ENCODE data around the gene CDKN1B. TPM values are rescaled to one million over a fixed set of nuclear protein-coding genes. Genes with fewer than 3 reads are reported as not detected.

Gene CDKN1B
- total RNA-seq, 1 donor from 2014 or later, result 57.7 TPM

DNA sequence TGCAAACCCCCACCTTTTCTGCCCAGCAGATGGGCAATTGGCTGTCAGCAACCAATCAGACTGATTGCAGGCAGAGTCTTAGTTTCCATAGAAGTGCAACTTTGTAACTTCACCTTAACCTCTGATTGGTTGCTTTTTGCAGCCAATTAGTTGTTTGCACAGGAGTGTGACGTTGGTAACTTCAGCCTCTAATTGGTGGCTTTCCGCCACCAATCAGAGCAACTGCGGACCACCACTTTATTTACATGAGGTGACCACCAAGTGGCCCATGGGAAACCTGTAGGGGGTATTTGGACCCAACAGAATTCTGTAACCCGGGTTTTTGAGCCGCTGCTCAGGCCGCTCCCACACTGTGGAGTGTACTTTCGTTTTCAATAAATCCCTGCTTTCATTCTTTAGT lies 32.3 kb downstream of the CDKN1B start:
- DNase-seq (no peak), ATAC-seq (peak in 1 of 2 donors; percentile 19)
- TF ChIP-seq CTCF (IDR thresholded peaks at IDR 0.05), result no peak
- Histone ChIP-seq H3K27me3 (ENCODE audit: low read depth) (no peaks in the 10 kb centered on the region), H3K4me1 (no peaks in the 10 kb centered on the region), H3K27ac (no peak overlapping the region), H3K4me3 (peak overlapping the region; percentile 18), H3K36me3 (no peaks in the 10 kb centered on the region), H3K9me3 (no peaks in the 10 kb centered on the region)
- intact Hi-C loops (cut with DNase I), result no loop called here

DNA sequence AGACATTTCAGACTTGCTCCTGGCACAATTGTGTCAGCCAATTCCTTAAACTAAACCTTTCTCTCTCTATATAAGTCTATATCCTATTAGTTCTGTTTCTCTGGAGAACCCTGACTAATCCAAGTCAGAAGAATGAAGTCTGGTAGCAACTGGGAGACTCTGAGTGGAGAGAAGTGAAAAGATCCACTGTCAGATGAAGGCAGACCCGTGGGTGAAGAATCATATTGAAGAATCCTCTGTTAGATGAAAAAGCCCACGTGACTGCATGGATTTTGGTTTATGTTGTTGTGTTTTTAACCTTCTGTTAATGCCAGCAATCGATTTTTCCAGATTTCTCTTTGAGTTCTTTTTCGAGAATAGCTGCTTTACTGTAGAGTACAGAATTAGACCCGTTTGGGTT lies 38.8 kb downstream of the CDKN1B start:
- no peaks in the 10 kb centered on the region for H3K27me3 ChIP-seq (ENCODE audit: low read depth)
- H3K9me3 ChIP-seq, result no peaks in the 10 kb centered on the region
- H3K4me3 ChIP-seq, result no peak overlapping the region
- TF ChIP-seq CTCF (IDR thresholded peaks at IDR 0.05), result no peak
- H3K27ac ChIP-seq, result no peak overlapping the region
- H3K4me1 ChIP-seq, result no peaks in the 10 kb centered on the region
- DNase-seq (no peak), ATAC-seq (no peak)
- intact Hi-C loops (cut with DNase I), result no loop called here
- no peaks in the 10 kb centered on the region for H3K36me3 ChIP-seq

DNA sequence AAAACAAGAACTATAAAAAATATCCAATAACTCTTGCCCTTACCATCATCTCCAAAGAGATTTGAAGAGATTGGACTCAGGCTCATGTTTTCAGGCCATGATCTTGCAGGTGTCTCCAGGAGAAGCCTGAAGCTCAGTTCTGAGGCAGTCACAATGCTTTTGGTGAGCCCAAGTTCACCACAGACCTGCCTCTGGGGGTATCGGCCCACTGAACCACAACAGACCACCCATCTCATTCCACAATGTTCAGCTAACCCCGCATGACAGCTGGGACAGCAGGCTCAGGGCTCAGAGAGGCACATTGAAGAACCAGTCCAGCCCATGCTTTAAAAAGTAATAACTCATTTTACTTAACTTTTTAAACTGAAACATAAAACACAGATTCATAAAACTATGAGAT lies 40.0 kb downstream of the CDKN1B start:
- Histone ChIP-seq H3K9me3 (no peaks in the 10 kb centered on the region), H3K27ac (no peak overlapping the region), H3K27me3 (ENCODE audit: low read depth) (no peaks in the 10 kb centered on the region), H3K4me3 (no peak overlapping the region), H3K4me1 (no peaks in the 10 kb centered on the region), H3K36me3 (no peaks in the 10 kb centered on the region)
- TF ChIP-seq CTCF (IDR thresholded peaks at IDR 0.05), result no peak
- no peak for ATAC-seq
- intact Hi-C loops (cut with DNase I), result no loop called here
- DNase-seq, result no peak

DNA sequence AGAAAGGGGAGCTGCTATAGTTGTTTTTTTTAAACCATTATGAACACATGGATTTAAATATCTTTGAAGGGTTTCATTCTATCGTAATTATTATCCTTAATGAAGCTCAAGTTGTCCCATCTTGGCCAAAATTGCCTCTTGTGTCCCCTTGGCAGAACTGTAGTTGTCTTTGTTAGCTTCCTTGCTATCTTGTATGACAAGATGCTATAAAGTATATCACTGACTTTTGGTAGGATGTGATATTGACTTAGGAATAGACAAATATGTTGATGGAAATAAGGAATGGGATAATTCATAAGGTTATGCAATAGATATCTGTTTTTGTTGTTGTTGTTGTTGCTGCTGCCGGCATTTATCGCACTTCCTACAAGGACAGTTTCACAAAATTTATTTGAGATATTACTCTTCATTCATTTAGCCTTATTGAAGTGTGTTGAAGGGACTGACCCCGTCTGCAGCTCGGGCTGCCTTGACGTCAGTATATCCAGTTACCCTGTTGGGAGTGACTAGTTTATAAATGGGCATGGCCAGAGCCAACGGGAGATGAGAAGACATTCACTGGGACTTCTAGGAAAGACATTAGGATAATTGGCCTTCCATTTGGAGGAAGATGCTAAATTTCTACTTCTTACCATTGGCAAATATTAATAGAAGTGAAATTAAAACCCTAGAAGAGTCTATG lies 42.2 kb downstream of the CDKN1B start:
- no peak overlapping the region for H3K4me3 ChIP-seq
- no peaks in the 10 kb centered on the region for H3K27me3 ChIP-seq (ENCODE audit: low read depth)
- intact Hi-C loops (cut with DNase I), result no loop called here
- no peaks in the 10 kb centered on the region for H3K9me3 ChIP-seq
- no peak overlapping the region for H3K27ac ChIP-seq
- no peak for TF ChIP-seq CTCF (IDR thresholded peaks at IDR 0.05)
- ATAC-seq, result no peak
- no peaks in the 10 kb centered on the region for H3K4me1 ChIP-seq
- DNase-seq, result no peak
- no peaks in the 10 kb centered on the region for H3K36me3 ChIP-seq

DNA sequence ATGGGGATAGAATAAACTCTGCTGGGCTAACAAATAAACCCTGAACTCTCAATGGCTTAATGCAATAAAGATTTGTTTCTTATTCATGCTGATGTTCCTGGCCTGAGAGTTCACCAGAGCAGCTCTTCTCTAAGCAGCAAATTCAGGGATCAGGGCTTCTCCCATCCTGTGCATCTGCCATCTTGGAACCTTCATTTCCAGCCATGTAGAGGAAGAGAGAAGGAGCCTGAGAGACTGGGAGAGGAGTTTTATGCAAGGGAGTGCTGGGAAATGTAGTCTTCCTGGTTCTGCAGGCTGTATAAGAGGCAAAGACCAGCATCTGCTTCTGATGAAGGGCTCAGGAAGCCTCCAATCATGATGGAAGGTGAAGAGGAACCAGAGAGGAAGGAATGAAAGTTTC lies 47.7 kb downstream of the CDKN1B start:
- DNase-seq (no peak), ATAC-seq (no peak)
- intact Hi-C loops (cut with DNase I), result no loop called here
- no peaks in the 10 kb centered on the region for H3K9me3 ChIP-seq
- no peaks in the 10 kb centered on the region for H3K4me1 ChIP-seq
- TF ChIP-seq CTCF (IDR thresholded peaks at IDR 0.05), result no peak
- no peak overlapping the region for H3K27ac ChIP-seq
- no peaks in the 10 kb centered on the region for H3K36me3 ChIP-seq
- H3K4me3 ChIP-seq, result no peak overlapping the region
- no peaks in the 10 kb centered on the region for H3K27me3 ChIP-seq (ENCODE audit: low read depth)

All from lower lobe of right lung (tissue), 2 donors.